ENCODE data around the gene KCNMB3. TPM values are rescaled to one million over a fixed set of nuclear protein-coding genes. Genes with fewer than 3 reads are reported as not detected.
"Not testable (repeated sequence)": the region's sequence is repeated elsewhere in the genome, so short reads cannot be mapped to it uniquely, and the experiment has no call there.

The KCNMB3 gene
- polyA plus RNA-seq, 1 experiment, result 0.89 TPM

DNA sequence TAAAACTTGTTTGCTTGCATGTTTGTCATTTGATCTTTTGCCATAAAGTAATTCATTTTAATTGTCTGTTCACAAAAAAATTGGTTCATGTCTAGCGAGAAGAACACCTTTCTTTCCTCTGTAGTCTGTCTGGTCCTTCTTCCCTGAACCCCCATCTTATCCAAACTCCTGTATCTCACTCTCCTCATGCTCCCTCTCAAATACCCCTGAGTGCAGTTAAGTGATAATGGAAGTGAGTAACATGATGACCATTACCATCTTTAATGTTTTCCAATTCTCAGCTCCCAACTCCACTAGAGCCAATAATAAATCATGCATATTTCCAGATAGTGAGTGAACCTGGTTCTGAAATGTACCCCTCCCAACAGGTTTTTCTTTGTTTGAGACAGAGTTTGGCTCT, 14.2 kb upstream of the KCNMB3 start:
- H3K9me3 ChIP-seq (ENCODE audit: control insufficient read depth, insufficient read depth, low read length), result peaks cover 12% of the 10 kb centered on the region
- H3K4me3 ChIP-seq (ENCODE audit: low read depth, low read length), result no peak overlapping the region
- DNase-seq (ENCODE audit: low read depth, low spot score), result no peak
- no peak overlapping the region for H3K27ac ChIP-seq (ENCODE audit: low read depth, low read length)
- H3K27me3 ChIP-seq (ENCODE audit: control insufficient read depth, insufficient read depth, low read length), result peaks cover 5% of the 10 kb centered on the region
- ChIA-PET POLR2A (no interaction called here), CTCF (no interaction called here)
- TF ChIP-seq CTCF (IDR thresholded peaks at IDR 0.05; ENCODE audit: low read depth, low read length), result no peak

DNA sequence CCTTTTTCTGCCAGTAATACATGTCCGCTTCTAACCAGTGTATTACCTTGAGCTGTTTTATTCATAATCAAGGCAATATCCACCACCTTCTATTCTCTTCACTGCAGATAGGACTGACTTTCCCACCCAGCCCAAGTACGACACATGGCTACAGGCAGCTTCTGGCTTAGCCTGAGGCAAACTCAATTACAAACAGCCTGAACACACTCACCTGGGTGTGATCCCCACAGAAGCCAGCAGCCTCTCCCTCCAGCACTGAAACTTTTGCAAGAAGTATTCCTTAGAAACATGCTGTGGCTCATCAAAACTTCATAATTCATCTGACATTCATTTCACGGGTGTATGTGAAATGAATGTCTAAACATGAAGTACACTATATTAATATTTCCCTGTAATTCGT, 13.5 kb upstream of the KCNMB3 start:
- Histone ChIP-seq H3K4me3 (ENCODE audit: low read depth, low read length) (no peak overlapping the region), H3K9me3 (ENCODE audit: control insufficient read depth, insufficient read depth, low read length) (peaks cover 12% of the 10 kb centered on the region), H3K27ac (ENCODE audit: low read depth, low read length) (no peak overlapping the region), H3K27me3 (ENCODE audit: control insufficient read depth, insufficient read depth, low read length) (peaks cover 5% of the 10 kb centered on the region)
- no peak for TF ChIP-seq CTCF (IDR thresholded peaks at IDR 0.05; ENCODE audit: low read depth, low read length)
- no peak for DNase-seq (ENCODE audit: low read depth, low spot score)
- POLR2A ChIA-PET, result no interaction called here
- CTCF ChIA-PET, result interaction anchor here (1.6 kb wide), 1 partner anchor 249 kb away, joined by 4 read pairs; no protein-coding TSS in a partner anchor

DNA sequence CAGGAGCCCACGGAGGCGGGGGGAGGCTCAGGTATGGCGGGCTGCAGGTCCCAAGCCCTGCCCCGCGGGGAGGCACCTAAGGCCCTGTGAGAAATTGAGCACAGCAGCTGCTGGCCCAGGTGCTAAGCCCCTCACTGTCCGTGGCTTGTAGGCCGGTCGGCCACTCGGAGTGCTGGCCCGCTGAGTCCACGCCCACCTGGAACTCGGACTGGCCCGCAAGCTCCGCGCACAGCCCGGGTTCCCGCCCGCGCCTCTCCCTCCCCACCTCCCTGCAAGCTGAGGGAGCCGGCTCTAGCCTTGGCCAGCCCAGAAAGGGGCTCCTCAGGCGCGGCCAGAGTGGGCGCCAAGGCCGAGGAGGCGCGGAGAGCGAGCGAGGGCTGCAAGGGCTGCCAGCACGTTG, 12.2 kb upstream of the KCNMB3 start:
- Histone ChIP-seq H3K9me3 (ENCODE audit: control insufficient read depth, insufficient read depth, low read length) (peaks cover 15% of the 10 kb centered on the region), H3K27ac (ENCODE audit: low read depth, low read length) (no peak overlapping the region), H3K27me3 (ENCODE audit: control insufficient read depth, insufficient read depth, low read length) (peaks cover 5% of the 10 kb centered on the region), H3K4me3 (ENCODE audit: low read depth, low read length) (no peak overlapping the region)
- POLR2A ChIA-PET, result no interaction called here
- TF ChIP-seq CTCF (IDR thresholded peaks at IDR 0.05; ENCODE audit: low read depth, low read length), result no peak
- no peak for DNase-seq (ENCODE audit: low read depth, low spot score)
- CTCF ChIA-PET, result interaction anchor here (1.6 kb wide), 1 partner anchor 247 kb away, joined by 4 read pairs; no protein-coding TSS in a partner anchor

DNA sequence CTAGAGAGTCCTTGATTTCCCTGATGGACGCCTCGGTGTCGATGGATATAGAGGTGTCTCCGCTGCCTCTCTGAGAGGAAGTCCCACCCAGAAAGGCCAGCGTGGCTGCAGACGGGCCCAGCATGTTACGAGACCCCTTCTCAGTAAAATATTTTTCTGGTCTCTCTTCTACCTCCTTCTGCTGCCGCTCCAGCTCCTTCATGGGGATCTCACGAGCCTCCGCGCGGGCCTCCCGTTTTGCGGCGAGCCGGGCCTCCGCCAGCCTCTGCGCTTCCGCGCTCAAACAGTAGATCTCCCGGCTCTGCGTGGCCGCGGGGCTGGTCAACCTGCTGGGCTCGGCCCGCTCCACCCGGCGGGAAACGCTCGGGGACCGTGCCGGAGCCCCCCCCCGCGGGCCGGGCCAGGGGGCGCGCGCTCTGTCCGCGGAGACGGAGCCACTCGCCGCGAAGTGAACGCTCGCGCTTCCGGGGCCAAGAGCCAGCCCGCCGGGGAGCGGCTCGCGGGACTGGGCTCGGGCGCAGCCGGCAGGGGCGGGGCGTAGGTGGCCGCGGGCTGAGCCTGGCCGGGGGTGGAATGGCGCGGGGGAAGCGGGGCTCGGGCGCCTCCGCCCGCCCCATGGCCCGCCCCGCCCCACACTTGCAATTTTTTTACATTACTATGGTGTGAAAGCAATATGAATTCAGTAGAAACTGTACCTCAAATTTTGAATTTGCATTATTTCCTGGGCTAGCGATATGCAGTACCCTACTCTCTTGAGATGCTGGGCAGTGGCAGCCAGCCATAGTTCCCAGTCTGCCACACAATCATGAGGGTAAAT, 10.2 kb upstream of the KCNMB3 start:
- no peak overlapping the region for H3K27ac ChIP-seq (ENCODE audit: low read depth, low read length)
- ChIA-PET CTCF (interaction anchor here (0.5 to 1.2 kb wide), 5 partner anchors 11 to 1546 kb away, joined by 3 to 7 read pairs (median 4); no protein-coding TSS in a partner anchor), POLR2A (interaction anchor here (0.5 to 0.7 kb wide), 2 partner anchors 19 to 35 kb away, joined by 8 to 10 read pairs; no protein-coding TSS in a partner anchor)
- H3K4me3 ChIP-seq (ENCODE audit: low read depth, low read length), result peak overlapping the region; percentile 57
- peaks cover 15% of the 10 kb centered on the region for H3K9me3 ChIP-seq (ENCODE audit: control insufficient read depth, insufficient read depth, low read length)
- no peak for TF ChIP-seq CTCF (IDR thresholded peaks at IDR 0.05; ENCODE audit: low read depth, low read length)
- H3K27me3 ChIP-seq (ENCODE audit: control insufficient read depth, insufficient read depth, low read length), result peaks cover 3% of the 10 kb centered on the region
- DNase-seq (ENCODE audit: low read depth, low spot score), result peak; percentile 4

- CTCF ChIA-PET; DNase-seq (ENCODE audit: low read depth, low spot score); H3K27ac ChIP-seq (ENCODE audit: low read depth, low read length); POLR2A ChIA-PET; H3K27me3 ChIP-seq (ENCODE audit: control insufficient read depth, insufficient read depth, low read length); H3K4me3 ChIP-seq (ENCODE audit: low read depth, low read length): not testable (repeated sequence)
- H3K9me3 ChIP-seq (ENCODE audit: control insufficient read depth, insufficient read depth, low read length), result peaks cover 15% of the 10 kb centered on the region
Measured at GRCh38 chr3:179259959-179260756, 9.2 kb upstream of the KCNMB3 start.
